K562 (cell line): ENCODE measurements around the gene LRP2. TPM values are rescaled to one million over a fixed set of nuclear protein-coding genes. Genes with fewer than 3 reads are reported as not detected.

Experiments used
- ATAC-seq: fragments of 200-7000 bp; cut with Tn5 transposase; 3 replicates; pipeline ENCODE4 v1.9.1; 2020; ENCODE audit warnings: moderate library complexity
- BruUV-seq: library from RNA; stranded (reverse); fragments of 400-500 nt; replicated peaks from 2 replicates; lab custom pipeline; 2021; lab: Mats Ljungman, UMichigan
- CTCF ChIA-PET: fragments of 300-600 bp; formaldehyde crosslinking; extraction: SDS; loops from one replicate; lab custom pipeline; 2021; ENCODE audit warnings: low intra/inter-chr PET ratio; lab: Yijun Ruan, JAX
- POLR2A ChIA-PET: fragments of 300-600, 350-650 bp; sonication (Branson Sonifier 250); formaldehyde crosslinking; extraction: SDS; loops from one replicate; lab custom pipeline; 2021; ENCODE audit warnings: antibody characterized with exemption, inconsistent platforms; lab: Yijun Ruan, JAX
- DNase-seq, 4 experiments: peaks; one replicate each; pipeline versions ENCODE4 v3.0.0 to v3.0.0-alpha.2; 2011 to 2018; ENCODE audit warnings: low spot score in 3 of 4, mixed read lengths in 3 of 4; ENCODE audit errors: extremely low read depth in 1 of 4
- FAIRE-seq: peaks from 2 replicates; lab custom pipeline; 2011; peaks lifted over from hg19 to GRCh38; lab: Jason Lieb, UNC
- H2AFZ ChIP-seq: 2 replicates; pipeline ENCODE4 v1.6.0; 2011; ENCODE audit warnings: low read depth, low read length, control low read depth, inconsistent platforms
- H3K27ac ChIP-seq: fragments of 200-600 bp; 3 replicates; pipeline ENCODE4 v1.8.0; 2011; ENCODE audit warnings: low read depth, mild to moderate bottlenecking, control low read depth, inconsistent platforms, low read length, moderate library complexity, mixed read lengths; ENCODE audit errors: extremely low read depth
- H3K27me3 ChIP-seq, 2 experiments: fragments of 300-600 bp in 1 of 2; 2 replicates in 1 of 2; 3 replicates in 1 of 2; pipeline versions ENCODE4 v1.6.0 to v1.8.0; 2011; ENCODE audit warnings: inconsistent platforms in 2 of 2, low read length in 2 of 2, mild to moderate bottlenecking in 1 of 2, mixed read lengths in 1 of 2, moderate library complexity in 1 of 2; ENCODE audit not compliant: control insufficient read depth in 2 of 2, insufficient read depth in 2 of 2
- H3K36me3 ChIP-seq: fragments of 300-600 bp; 3 replicates; pipeline ENCODE4 v1.8.0; 2011; ENCODE audit warnings: mild to moderate bottlenecking, low read length, inconsistent platforms; ENCODE audit not compliant: control insufficient read depth, insufficient read depth
- H3K4me1 ChIP-seq, 2 experiments: fragments of 200-600 bp in 1 of 2; replicated peaks in 1 of 2; 2 replicates in 1 of 2; 3 replicates in 1 of 2; pipeline versions ENCODE4 v1.5.1 to v1.8.0; 2011; ENCODE audit warnings: inconsistent platforms in 2 of 2, low read length in 2 of 2, mild to moderate bottlenecking in 1 of 2, mixed read lengths in 1 of 2, moderate library complexity in 1 of 2; ENCODE audit not compliant: control insufficient read depth in 2 of 2, insufficient read depth in 2 of 2
- H3K4me2 ChIP-seq: 2 replicates; pipeline ENCODE4 v1.6.1; 2011; ENCODE audit warnings: low read length, control low read depth, inconsistent platforms, mixed read lengths; ENCODE audit not compliant: insufficient read depth
- H3K4me3 ChIP-seq: fragments of 200-600 bp; sonication (generic), shearing (Covaris generic); 2 replicates; pipeline ENCODE4 v1.5.1; 2016; ENCODE audit warnings: control low read depth, inconsistent platforms
- H3K79me2 ChIP-seq: fragments of 200-600 bp; 3 replicates; pipeline ENCODE4 v1.8.0; 2011; ENCODE audit warnings: low read length, inconsistent platforms; ENCODE audit not compliant: control insufficient read depth, insufficient read depth
- H3K9ac ChIP-seq, 2 experiments: 2 replicates each; pipeline versions ENCODE4 v1.6.0 to v1.6.1; 2011; ENCODE audit warnings: low read depth in 2 of 2, low read length in 2 of 2, control low read depth in 1 of 2, inconsistent platforms in 1 of 2, mild to moderate bottlenecking in 1 of 2, mixed read lengths in 1 of 2; ENCODE audit not compliant: insufficient read depth in 1 of 2
- H3K9me1 ChIP-seq: one replicate; pipeline ENCODE4 v1.6.0; 2011; ENCODE audit warnings: inconsistent platforms, mild to moderate bottlenecking, low read length, moderate library complexity; ENCODE audit not compliant: control insufficient read depth, insufficient read depth
- H3K9me3 ChIP-seq: replicated peaks from 2 replicates; pipeline ENCODE4 v1.5.1; 2011; ENCODE audit warnings: low read depth, low read length, inconsistent platforms; ENCODE audit not compliant: control insufficient read depth, insufficient read depth
- H4K20me1 ChIP-seq: replicated peaks from 2 replicates; pipeline ENCODE4 v1.6.1; 2011; ENCODE audit warnings: low read length, inconsistent platforms, mixed read lengths; ENCODE audit not compliant: control insufficient read depth, insufficient read depth
- ARID1B ChIP-seq: fragments of 450-650 bp; IDR thresholded peaks from 2 replicates; pipeline ENCODE4 v1.6.1; 2016; ENCODE audit warnings: antibody characterized with exemption, mild to moderate bottlenecking, inconsistent platforms
- CXXC5 ChIP-seq: fragments of 250-450 bp; sonication (Bioruptor Pico); IDR thresholded peaks from 2 replicates; pipeline ENCODE4 v1.8.0; 2022; ENCODE audit warnings: inconsistent platforms, mild to moderate bottlenecking, moderate library complexity
- ESRRA ChIP-seq: fragments of 450-650 bp; IDR thresholded peaks from 2 replicates; pipeline ENCODE4 v1.6.1; 2014; ENCODE audit warnings: low read depth, mild to moderate bottlenecking, moderate library complexity, borderline replicate concordance
- FOSL1 ChIP-seq: fragments of 200-800 bp; sonication (Bioruptor generic); conservative IDR thresholded peaks from 2 replicates; pipeline ENCODE4 v1.6.1; 2016; ENCODE audit warnings: missing genetic modification characterization, missing compliant biosample characterization
- HMG20A ChIP-seq: fragments of 450-650 bp; formaldehyde crosslinking; conservative IDR thresholded peaks from 2 replicates; pipeline ENCODE4 v1.4.0; 2020; ENCODE audit warnings: mild to moderate bottlenecking, mixed read lengths
- KDM1A ChIP-seq, 2 experiments: fragments of 450-650 bp; IDR thresholded peaks; 2 replicates each; pipeline ENCODE4 v1.6.1; 2016; ENCODE audit warnings: mild to moderate bottlenecking in 2 of 2
- MAFF ChIP-seq: IDR thresholded peaks from 2 replicates; pipeline ENCODE4 v1.6.1; 2012; ENCODE audit warnings: low read length, improper control_type of control experiment
- RBM14 ChIP-seq: fragments of 200-400 bp; formaldehyde crosslinking; IDR thresholded peaks from 2 replicates; pipeline ENCODE4 v1.6.1; 2018; ENCODE audit warnings: low read depth, mild to moderate bottlenecking, low read length, moderate library complexity, borderline replicate concordance; ENCODE audit not compliant: insufficient read depth
- RCOR1 ChIP-seq, 2 experiments: IDR thresholded peaks; 2 replicates each; pipeline ENCODE4 v1.6.1; 2012; ENCODE audit warnings: low read depth in 2 of 2, low read length in 2 of 2, borderline replicate concordance in 1 of 2, improper control_type of control experiment in 1 of 2
- SMAD3 ChIP-seq: fragments of 450-650 bp; formaldehyde crosslinking; conservative IDR thresholded peaks from 2 replicates; pipeline ENCODE4 v1.4.0; 2020; ENCODE audit warnings: mild to moderate bottlenecking
- TEAD1 ChIP-seq, 2 experiments: fragments of 450-650 bp in 1 of 2; sonication (generic) in 1 of 2; formaldehyde crosslinking; IDR thresholded peaks; 2 replicates each; pipeline versions ENCODE4 v1.4.0 to v1.8.0; 2020 to 2022; ENCODE audit warnings: mild to moderate bottlenecking in 2 of 2, missing genetic modification reagents in 1 of 2
- ZC3H8 ChIP-seq: fragments of 450-650 bp; IDR thresholded peaks from 2 replicates; pipeline ENCODE4 v1.6.1; 2017
- ZFP36 ChIP-seq: fragments of 150-350 bp; IDR thresholded peaks from 2 replicates; pipeline ENCODE4 v1.6.1; 2018; ENCODE audit warnings: low read length, low read depth; ENCODE audit not compliant: partially characterized antibody
- ZNF121 ChIP-seq: sonication (generic); formaldehyde crosslinking; conservative IDR thresholded peaks from 2 replicates; pipeline ENCODE4 v1.8.0; 2022; ENCODE audit warnings: missing genetic modification reagents
- ZNF324 ChIP-seq: fragments of 250-450 bp; sonication (Bioruptor Pico); IDR thresholded peaks from 2 replicates; pipeline ENCODE4 v1.4.0; 2020; ENCODE audit warnings: mild to moderate bottlenecking
- WGBS: fragments of 100-300 bp; shearing (Covaris generic); methylation state at CpG from one replicate; pipeline ENCODE4 v1.1.6; 2016; ENCODE audit warnings: low coverage, mixed read lengths; ENCODE audit not compliant: insufficient coverage; ENCODE audit errors: missing lambda C conversion rate; 5-methylcytosine and 5-hydroxymethylcytosine counted together
- in situ Hi-C: fragments of 300-500 bp; cut with MboI; formaldehyde crosslinking; loops from 4 replicates; pipeline ENCODE4 v1.15.0; 2018; ENCODE audit warnings: inconsistent platforms, mixed read lengths
- intact Hi-C: fragments of 100-400 bp; cut with micrococcal nuclease; formaldehyde crosslinking; loops from 2 replicates; pipeline ENCODE4 v1.14.2; 2022
- polyA plus RNA-seq, 8 experiments: library from polyadenylated mRNA; depleted of rRNA in 4 of 8; stranded (reverse) in 5 of 8; unstranded in 3 of 8; fragments of >200 nt; fragmentation: Nextera tagmentation in 2 of 8; fragmentation: Illumina TruSeq in 1 of 8; extraction: Ambion mirVana in 2 of 8; extraction: Trizol in 1 of 8; gene quantifications; 2 replicates each; pipeline versions ENCODE4 v1.2.1 to v1.2.3, GENCODE V29; 2011 to 2014; ENCODE audit warnings: inconsistent platforms in 1 of 8, missing spikeins in 1 of 8
- total RNA-seq, 7 experiments: library from RNA; depleted of rRNA in 6 of 7; stranded (reverse); fragments of >200 nt in 6 of 7; fragmentation: Illumina TruSeq in 2 of 7; extraction: Trizol in 2 of 7; gene quantifications; 2 replicates each; pipeline versions ENCODE4 v1.2.1 to v1.2.3, GENCODE V29; 2011 to 2021; ENCODE audit warnings: low replicate concordance in 1 of 7
- TF ChIP-seq, protein P1 (sequence below): fragments of 450-650 bp; formaldehyde crosslinking; IDR thresholded peaks from 2 replicates; pipeline ENCODE4 v1.4.0; 2022; ENCODE audit warnings: mild to moderate bottlenecking, moderate library complexity
- TF ChIP-seq, protein P2 (sequence below): fragments of 200-800 bp; sonication (Bioruptor generic); IDR thresholded peaks from 2 replicates; pipeline ENCODE4 v1.6.1; 2017; ENCODE audit warnings: missing genetic modification characterization, missing compliant biosample characterization
- TF ChIP-seq, protein P3 (sequence below): fragments of 250-450 bp; sonication (Bioruptor Pico); IDR thresholded peaks from 2 replicates; pipeline ENCODE4 v1.4.0; 2020; ENCODE audit warnings: borderline replicate concordance

LRP2 gene
- total and polyA plus RNA-seq, 9 of the 15 experiments (the other 6 are each of a cell fraction or from before 2014, with no cell fraction given), result 0.04 to 0.18 (median 0.11) TPM; not detected in 1

DNA sequence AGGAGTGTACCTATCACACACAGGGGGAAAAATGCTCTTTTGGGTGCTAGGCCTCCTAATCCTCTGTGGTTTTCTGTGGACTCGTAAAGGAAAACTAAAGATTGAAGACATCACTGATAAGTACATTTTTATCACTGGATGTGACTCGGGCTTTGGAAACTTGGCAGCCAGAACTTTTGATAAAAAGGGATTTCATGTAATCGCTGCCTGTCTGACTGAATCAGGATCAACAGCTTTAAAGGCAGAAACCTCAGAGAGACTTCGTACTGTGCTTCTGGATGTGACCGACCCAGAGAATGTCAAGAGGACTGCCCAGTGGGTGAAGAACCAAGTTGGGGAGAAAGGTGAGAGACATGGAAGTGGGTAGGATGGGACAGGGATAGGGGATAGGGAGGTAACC lies 280.8 kb downstream of the LRP2 start:
- Histone ChIP-seq H3K9ac (no peak overlapping the region), H2AFZ (no peak overlapping the region), H3K9me3 (no peaks in the 10 kb centered on the region), H3K79me2 (no peaks in the 10 kb centered on the region), H3K9me1 (no peaks in the 10 kb centered on the region), H4K20me1 (no peaks in the 10 kb centered on the region), H3K36me3 (no peaks in the 10 kb centered on the region), H3K4me1 (peaks cover 0 to 14% of the 10 kb centered on the region in 2 experiments; a peak in 4 of 5 replicates), H3K27me3 (no peaks in the 10 kb centered on the region), H3K4me2 (no peak overlapping the region), H3K27ac (no peak overlapping the region), H3K4me3 (no peak overlapping the region)
- ChIA-PET POLR2A (interaction anchor here (0.5 to 1.6 kb wide), 2 partner anchors 20 to 1677 kb away, joined by 3 read pairs; no protein-coding TSS in a partner anchor), CTCF (no interaction called here)
- no TSS peak for BruUV-seq
- in situ Hi-C loops, result no loop called here
- FAIRE-seq, result no peak
- intact Hi-C loops, result no loop called here
- WGBS, result 5% methylated on average over 5 of the region's 5 CpGs
- no peak for ATAC-seq
- DNase-seq, result no peak
- TF ChIP-seq CXXC5, result peak; percentile 31; the same call in 1 of the 2 replicates
- TF ChIP-seq, protein P1, sequence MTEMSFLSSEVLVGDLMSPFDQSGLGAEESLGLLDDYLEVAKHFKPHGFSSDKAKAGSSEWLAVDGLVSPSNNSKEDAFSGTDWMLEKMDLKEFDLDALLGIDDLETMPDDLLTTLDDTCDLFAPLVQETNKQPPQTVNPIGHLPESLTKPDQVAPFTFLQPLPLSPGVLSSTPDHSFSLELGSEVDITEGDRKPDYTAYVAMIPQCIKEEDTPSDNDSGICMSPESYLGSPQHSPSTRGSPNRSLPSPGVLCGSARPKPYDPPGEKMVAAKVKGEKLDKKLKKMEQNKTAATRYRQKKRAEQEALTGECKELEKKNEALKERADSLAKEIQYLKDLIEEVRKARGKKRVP (CRISPR knock-in tag), result no peak
- TF ChIP-seq ZNF121 (CRISPR knock-in tag), result no peak
- peak in 1 of 2 experiments; percentile 19; a peak in 1 of 4 replicates for TF ChIP-seq TEAD1 (CRISPR knock-in tag; IDR thresholded peaks at IDR 0.05)
- TF ChIP-seq, protein P2, sequence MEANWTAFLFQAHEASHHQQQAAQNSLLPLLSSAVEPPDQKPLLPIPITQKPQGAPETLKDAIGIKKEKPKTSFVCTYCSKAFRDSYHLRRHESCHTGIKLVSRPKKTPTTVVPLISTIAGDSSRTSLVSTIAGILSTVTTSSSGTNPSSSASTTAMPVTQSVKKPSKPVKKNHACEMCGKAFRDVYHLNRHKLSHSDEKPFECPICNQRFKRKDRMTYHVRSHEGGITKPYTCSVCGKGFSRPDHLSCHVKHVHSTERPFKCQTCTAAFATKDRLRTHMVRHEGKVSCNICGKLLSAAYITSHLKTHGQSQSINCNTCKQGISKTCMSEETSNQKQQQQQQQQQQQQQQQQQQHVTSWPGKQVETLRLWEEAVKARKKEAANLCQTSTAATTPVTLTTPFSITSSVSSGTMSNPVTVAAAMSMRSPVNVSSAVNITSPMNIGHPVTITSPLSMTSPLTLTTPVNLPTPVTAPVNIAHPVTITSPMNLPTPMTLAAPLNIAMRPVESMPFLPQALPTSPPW (CRISPR knock-in tag), result no peak
- peak; percentile 81; the same call in 1 of the 2 replicates for TF ChIP-seq HMG20A (CRISPR knock-in tag)
- 0 out of 2 replicates have a peak, but pooled peaks have one; percentile 41 for TF ChIP-seq SMAD3 (CRISPR knock-in tag)
- no peak for TF ChIP-seq ZC3H8
- TF ChIP-seq FOSL1 (tag), result peak; percentile 34; the same call in 1 of the 2 replicates
- TF ChIP-seq ZFP36, result no peak
- TF ChIP-seq, protein P3, sequence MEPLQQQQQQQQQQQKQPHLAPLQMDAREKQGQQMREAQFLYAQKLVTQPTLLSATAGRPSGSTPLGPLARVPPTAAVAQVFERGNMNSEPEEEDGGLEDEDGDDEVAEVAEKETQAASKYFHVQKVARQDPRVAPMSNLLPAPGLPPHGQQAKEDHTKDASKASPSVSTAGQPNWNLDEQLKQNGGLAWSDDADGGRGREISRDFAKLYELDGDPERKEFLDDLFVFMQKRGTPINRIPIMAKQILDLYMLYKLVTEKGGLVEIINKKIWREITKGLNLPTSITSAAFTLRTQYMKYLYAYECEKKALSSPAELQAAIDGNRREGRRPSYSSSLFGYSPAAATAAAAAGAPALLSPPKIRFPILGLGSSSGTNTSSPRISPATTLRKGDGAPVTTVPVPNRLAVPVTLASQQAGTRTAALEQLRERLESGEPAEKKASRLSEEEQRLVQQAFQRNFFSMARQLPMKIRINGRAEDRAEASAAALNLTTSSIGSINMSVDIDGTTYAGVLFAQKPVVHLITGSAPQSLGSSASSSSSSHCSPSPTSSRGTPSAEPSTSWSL (CRISPR knock-in tag), result no peak
- peak in 1 of 2 experiments; percentile 93; a peak in 2 of 4 replicates for TF ChIP-seq RCOR1 (IDR thresholded peaks at IDR 0.05; ENCODE audit: borderline replicate concordance in 1 of 2, low read depth in 2 of 2, low read length in 2 of 2)
- 0 out of 2 replicates have a peak, but pooled peaks have one; percentile 10 for TF ChIP-seq ARID1B
- TF ChIP-seq RBM14, result no peak
- 0 out of 2 replicates have a peak, but pooled peaks have one; percentile 7 for TF ChIP-seq MAFF
- peak; percentile 19; the same call in 1 of the 2 replicates for TF ChIP-seq ESRRA
- peak; percentile 63 to 69; a peak in 3 of 4 replicates for TF ChIP-seq KDM1A (IDR thresholded peaks at IDR 0.05)
- no peak for TF ChIP-seq ZNF324
